WI38 (cell line): ENCODE measurements around the gene NXPH2.
"Not testable (repeated sequence)": the region's sequence is repeated elsewhere in the genome, so short reads cannot be mapped to it uniquely, and the experiment has no call there.

Source experiments
- H3K4me3 ChIP-seq: 2 replicates; pipeline ENCODE4 v1.5.1; 2011; ENCODE audit warnings: low read depth, mild to moderate bottlenecking, control low read depth, low read length
- CTCF ChIP-seq: IDR thresholded peaks from 2 replicates; pipeline ENCODE4 v1.5.1; 2012; ENCODE audit warnings: low read depth, mild to moderate bottlenecking, control low read depth, low read length

Gene NXPH2

GRCh38 chr2:138760676-138761075 lies 19.5 kb downstream of the NXPH2 start:
- TF ChIP-seq CTCF = no peak
- H3K4me3 ChIP-seq = no peak overlapping the region

GRCh38 chr2:138757384-138757783 lies 22.8 kb downstream of the NXPH2 start:
- H3K4me3 ChIP-seq = no peak overlapping the region
- TF ChIP-seq CTCF = no peak

GRCh38 chr2:138752197-138752956 lies 27.8 kb downstream of the NXPH2 start:
- TF ChIP-seq CTCF = no peak
- no peak overlapping the region for H3K4me3 ChIP-seq

GRCh38 chr2:138744713-138745112 lies 35.5 kb downstream of the NXPH2 start:
- no peak for TF ChIP-seq CTCF

GRCh38 chr2:138742441-138743057 lies 37.6 kb downstream of the NXPH2 start:
- H3K4me3 ChIP-seq = no peak overlapping the region
- no peak for TF ChIP-seq CTCF

More at GRCh38 chr2:138744713-138745112, 35.5 kb downstream of the NXPH2 start:
- no peak overlapping the region for H3K4me3 ChIP-seq

- no peak overlapping the region for H3K4me3 ChIP-seq
- TF ChIP-seq CTCF = no peak
Observed at GRCh38 chr2:138741851-138742250, 38.3 kb downstream of the NXPH2 start.

GRCh38 chr2:138737009-138737554 lies 43.1 kb downstream of the NXPH2 start:
- H3K4me3 ChIP-seq = not testable (repeated sequence)
